DMS79 treated with DMSO at 0.1 percent for 48 hours (cell line): ENCODE measurements around the gene MARK3.

ENCODE experiments used
- DNase-seq: peaks from one replicate; lab custom pipeline; 2025; lab: John Stamatoyannopoulos, UW

MARK3 gene

DNA sequence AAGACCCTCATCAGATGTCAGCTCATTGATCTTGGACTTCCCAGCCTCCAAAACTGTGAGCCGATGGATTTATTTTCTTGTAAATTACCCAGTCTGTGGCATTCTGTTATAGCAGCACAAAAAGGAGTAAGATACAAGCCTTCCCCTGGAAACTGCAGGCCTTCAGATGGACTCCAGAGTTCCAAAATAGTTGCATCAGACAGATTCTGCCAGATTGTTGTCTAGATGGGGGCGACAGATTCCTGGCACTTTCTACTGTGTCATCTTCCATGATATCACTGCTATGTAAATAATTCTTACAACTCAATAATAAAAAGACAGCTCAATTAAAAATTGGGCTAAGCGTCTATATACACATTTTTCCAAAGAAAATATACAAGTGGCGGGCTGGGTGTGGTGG, 17.2 kb upstream of the MARK3 start:
- no peak for DNase-seq

- DNase-seq: no peak
Observed at GRCh38 chr14:103370087-103370486, 15.1 kb upstream of the MARK3 start.

- DNase-seq: no peak
Observed at GRCh38 chr14:103372017-103372416, 13.2 kb upstream of the MARK3 start.

GRCh38 chr14:103372552-103373304, 12.5 kb upstream of the MARK3 start:
- DNase-seq: no peak

GRCh38 chr14:103374121-103374520, 11.1 kb upstream of the MARK3 start:
- no peak for DNase-seq

- no peak for DNase-seq
Observed at GRCh38 chr14:103377522-103378037, 7.6 kb upstream of the MARK3 start.

DNA sequence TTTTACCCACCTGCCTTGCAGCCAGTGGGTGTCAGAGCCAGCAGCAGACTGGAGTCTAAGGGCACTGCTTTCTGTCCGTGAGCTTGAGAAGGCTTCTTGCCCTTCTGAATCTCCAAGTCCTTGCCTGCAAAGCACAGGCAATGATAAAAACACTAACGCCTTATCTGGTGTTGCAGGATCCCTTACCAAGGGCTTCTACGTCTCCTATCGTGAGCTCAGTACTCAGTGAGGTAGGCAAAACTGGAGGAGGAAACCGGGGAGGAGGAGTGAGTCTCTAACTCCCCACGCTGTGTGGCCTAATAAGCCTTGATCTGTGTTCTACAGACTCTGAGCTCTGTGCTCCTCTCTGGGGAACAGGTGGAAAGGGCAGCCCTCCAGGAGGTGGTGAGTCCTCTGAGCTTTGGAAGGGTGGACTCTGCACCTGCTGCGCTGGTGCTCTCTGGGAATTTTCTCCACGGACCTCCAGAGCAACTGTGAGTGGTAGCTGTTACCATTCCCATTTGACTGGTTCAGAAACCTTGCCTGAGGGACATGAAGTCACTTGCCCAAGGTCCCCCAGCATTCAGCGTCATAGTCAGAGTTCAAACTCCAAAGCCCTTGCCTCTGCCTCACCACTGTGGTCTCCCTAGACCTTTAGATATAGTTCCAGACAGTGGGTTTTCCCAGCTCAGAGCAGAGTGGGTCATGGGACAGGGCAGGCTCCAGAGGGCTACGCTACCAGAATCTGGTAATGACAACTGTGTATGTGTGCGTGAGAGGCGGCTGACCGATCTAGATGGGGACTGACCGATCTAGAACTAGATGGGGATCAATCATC, 7.0 kb upstream of the MARK3 start:
- no peak for DNase-seq

- DNase-seq: no peak
Observed at GRCh38 chr14:103380719-103381377, 4.4 kb upstream of the MARK3 start.

GRCh38 chr14:103382376-103382775, 2.8 kb upstream of the MARK3 start:
- no peak for DNase-seq

- DNase-seq: no peak
Observed at GRCh38 chr14:103384450-103385151, 614 bp upstream of the MARK3 start.

DNA sequence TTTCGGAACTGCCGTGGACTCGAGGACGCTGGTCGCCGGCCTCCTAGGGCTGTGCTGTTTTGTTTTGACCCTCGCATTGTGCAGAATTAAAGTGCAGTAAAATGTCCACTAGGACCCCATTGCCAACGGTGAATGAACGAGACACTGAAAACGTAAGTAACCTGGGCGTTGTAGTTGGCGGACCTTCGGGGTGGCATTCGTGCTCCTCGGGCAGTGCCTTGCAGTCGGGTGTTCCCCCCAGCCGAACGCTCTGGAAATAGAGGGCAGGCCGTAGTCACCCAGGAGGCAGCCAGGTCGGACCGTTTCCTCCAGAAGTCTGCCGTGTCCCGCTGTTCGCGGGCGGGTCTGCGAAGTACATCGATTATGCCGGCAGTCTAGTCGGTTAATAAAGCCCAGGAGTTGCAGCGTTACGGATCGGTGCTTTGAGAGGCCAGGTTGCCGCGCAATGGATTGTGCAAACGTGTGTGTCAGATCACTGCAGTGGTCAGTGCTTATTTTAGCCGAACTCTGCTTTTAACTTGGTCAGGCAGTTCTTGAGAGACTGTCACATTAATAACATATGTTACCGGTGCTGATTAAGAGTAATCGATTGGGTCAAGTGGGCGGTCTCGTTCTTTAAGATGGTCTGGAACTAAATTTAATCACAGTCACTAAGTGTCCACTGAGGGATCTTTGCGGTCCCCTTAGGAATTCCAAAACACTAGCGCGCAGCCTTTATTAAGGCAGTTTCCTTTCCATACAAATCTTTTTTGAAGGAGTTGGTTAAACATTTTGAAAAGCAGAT, 906 bp downstream of the MARK3 start:
- peak; percentile 52 for DNase-seq

DNA sequence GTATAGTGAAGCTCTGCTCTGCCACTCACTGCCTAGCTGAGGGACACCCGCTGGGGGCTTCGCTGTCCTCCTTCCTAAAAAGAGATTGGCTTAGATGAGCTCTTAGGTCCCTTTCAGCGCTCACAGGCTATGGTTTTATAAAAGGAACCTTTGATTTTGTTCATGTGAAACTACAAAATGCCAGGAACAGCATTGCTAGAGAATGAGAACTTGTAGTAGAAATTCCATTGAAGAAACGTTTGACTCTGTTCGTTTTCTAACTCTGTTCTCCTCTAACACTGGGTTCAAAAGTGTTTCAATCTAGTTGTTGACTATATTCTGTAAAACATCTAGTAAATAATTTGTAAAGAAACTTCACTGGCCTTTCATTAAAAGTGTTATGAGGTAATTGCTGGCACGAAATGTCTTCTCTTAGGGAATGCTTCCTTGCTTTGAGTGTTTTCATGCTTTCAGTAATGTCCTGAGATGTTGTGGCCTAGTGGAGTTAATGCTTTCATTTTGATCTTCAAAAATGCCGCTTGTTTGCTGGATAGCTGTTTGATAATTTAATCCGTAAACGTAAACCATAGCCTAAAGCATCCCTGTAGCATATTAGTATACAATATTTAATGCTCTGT, 1.6 kb downstream of the MARK3 start:
- DNase-seq: peak; percentile 37

GRCh38 chr14:103388664-103389063, 3.4 kb downstream of the MARK3 start:
- no peak for DNase-seq

- DNase-seq: no peak
Observed at GRCh38 chr14:103390605-103391004, 5.4 kb downstream of the MARK3 start.

DNA sequence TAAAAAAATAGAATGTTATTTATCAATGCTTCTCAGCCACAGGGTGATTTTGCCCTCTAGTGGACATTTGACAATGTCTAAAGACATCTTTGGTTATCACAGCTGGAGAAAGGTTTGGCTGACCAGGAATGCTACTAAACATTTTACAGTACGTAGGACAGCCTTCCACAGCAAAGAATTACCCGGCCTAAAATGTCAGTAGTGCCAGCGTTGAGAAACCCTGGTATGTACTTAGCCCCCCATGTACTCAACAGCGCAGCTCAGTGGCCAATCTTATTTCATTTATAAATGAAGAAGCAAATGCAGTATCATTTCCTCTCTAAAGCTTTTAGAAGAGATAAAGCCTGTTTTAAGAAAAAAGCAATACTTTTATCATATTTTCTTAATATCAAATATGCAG, 5.8 kb downstream of the MARK3 start:
- no peak for DNase-seq

DNA sequence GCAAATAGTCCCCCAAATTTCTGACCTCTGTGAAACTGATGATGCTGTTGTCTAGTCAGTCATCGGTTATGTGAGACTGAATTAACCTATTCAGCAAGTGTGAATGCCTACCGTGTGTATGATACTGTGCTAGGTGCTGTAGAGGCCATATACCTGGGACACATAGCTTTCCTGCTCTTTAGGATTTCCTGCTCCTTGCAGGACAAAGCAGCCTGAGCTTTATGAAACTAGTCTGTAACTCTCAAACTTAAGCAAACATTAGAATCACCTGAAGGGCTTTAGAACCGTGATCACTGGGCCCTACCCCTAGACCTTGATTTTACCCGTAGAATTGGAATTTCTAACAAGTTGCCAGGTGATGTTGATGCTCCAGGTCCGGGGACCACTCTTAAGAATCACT, 6.9 kb downstream of the MARK3 start:
- DNase-seq: no peak

DNA sequence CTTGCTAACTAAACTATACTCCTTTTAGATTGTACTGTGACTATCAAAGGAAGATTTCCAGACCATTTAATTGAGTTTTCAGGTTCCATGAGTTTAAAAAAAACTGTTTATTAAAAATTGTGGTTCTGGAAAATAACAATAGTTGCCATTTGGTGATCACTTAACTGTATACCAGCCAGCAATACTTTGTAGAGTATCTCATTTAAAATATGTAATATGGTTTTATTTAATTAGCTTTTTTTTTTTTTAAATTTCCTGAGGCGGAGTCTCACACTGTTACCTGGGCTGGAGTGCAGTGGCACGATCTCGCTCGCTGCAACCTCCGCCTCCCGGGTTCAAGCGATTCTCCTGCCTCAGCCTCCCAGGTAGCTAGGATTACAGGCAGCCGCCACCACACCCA, 7.4 kb downstream of the MARK3 start:
- no peak for DNase-seq

- DNase-seq: no peak
Observed at GRCh38 chr14:103393070-103393469, 7.9 kb downstream of the MARK3 start.

- DNase-seq: peak; percentile 16
Observed at GRCh38 chr14:103393676-103394626, 8.7 kb downstream of the MARK3 start.

- no peak for DNase-seq
Observed at GRCh38 chr14:103395244-103395643, 10.0 kb downstream of the MARK3 start.
